SU-DHL-6 (cell line): ENCODE measurements around the gene COL24A1.

Experiments used
- H2AFZ ChIP-seq: fragments of 200-600 bp; sonication (generic); 2 replicates; pipeline ENCODE4 v1.6.1; 2014; ENCODE audit warnings: low read depth, mild to moderate bottlenecking, moderate library complexity, mixed read lengths, antibody characterized with exemption, low read length; ENCODE audit not compliant: severe bottlenecking
- H3F3A ChIP-seq: fragments of 200-600 bp; shearing (Covaris generic); 2 replicates; pipeline ENCODE4 v1.6.0; 2016; ENCODE audit warnings: antibody characterized with exemption, mild to moderate bottlenecking; ENCODE audit not compliant: insufficient read depth
- H3K27ac ChIP-seq: fragments of 200-600 bp; sonication (generic); 2 replicates; pipeline ENCODE4 v1.5.1; 2016; ENCODE audit warnings: low read depth, mild to moderate bottlenecking, low read length, moderate library complexity, mixed read lengths
- H3K27me3 ChIP-seq: fragments of 200-600 bp; sonication (generic), shearing (Covaris generic); 2 replicates; pipeline ENCODE4 v1.6.0; 2014; ENCODE audit warnings: mild to moderate bottlenecking, low read length
- H3K36me3 ChIP-seq: fragments of 200-600 bp; sonication (generic); 2 replicates; pipeline ENCODE4 v1.6.1; 2014; ENCODE audit warnings: mild to moderate bottlenecking, low read length, mixed read lengths
- H3K4me2 ChIP-seq: fragments of 300-600, 200-600 bp; shearing (Covaris generic), sonication (generic); 2 replicates; pipeline ENCODE4 v1.6.0; 2014; ENCODE audit warnings: low read length, low read depth, mild to moderate bottlenecking; ENCODE audit not compliant: poor library complexity, severe bottlenecking
- H3K4me3 ChIP-seq: fragments of 200-600 bp; sonication (generic); 2 replicates; pipeline ENCODE4 v1.5.1; 2014; ENCODE audit warnings: antibody characterized with exemption, low read length, mild to moderate bottlenecking, mixed read lengths; ENCODE audit not compliant: insufficient read depth, poor library complexity, severe bottlenecking
- H3K79me2 ChIP-seq: fragments of 200-600 bp; sonication (generic); 2 replicates; pipeline ENCODE4 v1.6.1; 2014; ENCODE audit warnings: mild to moderate bottlenecking, low read length, moderate library complexity; ENCODE audit not compliant: insufficient read depth
- H3K9ac ChIP-seq: fragments of 200-600 bp; sonication (generic); 2 replicates; pipeline ENCODE4 v1.7.0; 2014; ENCODE audit warnings: mild to moderate bottlenecking, low read length
- H3K9me2 ChIP-seq: fragments of 200-600 bp; sonication (generic); replicated peaks from 2 replicates; pipeline ENCODE4 v1.6.1; 2014; ENCODE audit warnings: low read length; ENCODE audit not compliant: insufficient read depth
- H3K9me3 ChIP-seq: fragments of 200-600 bp; sonication (generic); 2 replicates; pipeline ENCODE4 v1.6.1; 2014; ENCODE audit warnings: low read length, mixed read lengths; ENCODE audit not compliant: insufficient read depth
- H4K20me1 ChIP-seq: fragments of 200-600 bp; sonication (generic); 2 replicates; pipeline ENCODE4 v1.6.1; 2014; ENCODE audit warnings: low read depth, mild to moderate bottlenecking, antibody characterized with exemption, low read length, moderate library complexity, mixed read lengths
- EZH2phosphoT487 ChIP-seq: fragments of 200-600 bp; sonication (generic), shearing (Covaris generic); conservative IDR thresholded peaks from 2 replicates; pipeline ENCODE4 v1.6.1; 2018; ENCODE audit warnings: mild to moderate bottlenecking, antibody characterized with exemption, low read length, moderate library complexity, mixed read lengths
- TF ChIP-seq, protein P1 (sequence below): fragments of 200-600 bp; sonication (generic); IDR thresholded peaks from one replicate; pipeline ENCODE4 v1.5.1; 2017; ENCODE audit warnings: antibody characterized with exemption, mild to moderate bottlenecking, low read length, moderate library complexity; ENCODE audit not compliant: insufficient read depth, poor library complexity, severe bottlenecking

Gene COL24A1

DNA sequence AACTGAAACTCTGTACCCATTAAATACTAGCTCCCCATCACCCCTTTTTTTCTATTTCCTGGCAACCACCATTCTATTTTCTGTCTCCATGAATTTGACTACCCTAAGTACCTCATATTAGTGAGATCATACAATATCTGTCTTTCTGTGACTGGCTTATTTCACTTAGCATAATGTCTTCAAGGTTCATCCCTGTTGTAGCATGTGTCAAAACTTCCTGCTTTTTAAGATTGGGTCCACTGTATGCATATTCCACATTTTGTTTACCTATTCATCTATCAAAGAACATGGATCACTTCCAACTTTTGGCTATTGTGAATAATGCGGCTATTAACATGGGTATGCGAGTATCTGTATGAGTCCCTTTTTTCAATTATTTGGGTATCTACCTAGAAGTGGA, 266.7 kb downstream of the COL24A1 start:
- Histone ChIP-seq H3K4me3 (no peak overlapping the region), H3K27me3 (no peaks in the 10 kb centered on the region), H3K9me2 (no peaks in the 10 kb centered on the region), H3F3A (no peaks in the 10 kb centered on the region), H3K27ac (no peak overlapping the region), H2AFZ (no peak overlapping the region), H3K9me3 (no peaks in the 10 kb centered on the region), H3K4me2 (no peak overlapping the region), H4K20me1 (no peaks in the 10 kb centered on the region), H3K36me3 (no peaks in the 10 kb centered on the region), H3K79me2 (no peaks in the 10 kb centered on the region), H3K9ac (no peak overlapping the region)
- no peak for TF ChIP-seq EZH2phosphoT487
- TF ChIP-seq, protein P1, sequence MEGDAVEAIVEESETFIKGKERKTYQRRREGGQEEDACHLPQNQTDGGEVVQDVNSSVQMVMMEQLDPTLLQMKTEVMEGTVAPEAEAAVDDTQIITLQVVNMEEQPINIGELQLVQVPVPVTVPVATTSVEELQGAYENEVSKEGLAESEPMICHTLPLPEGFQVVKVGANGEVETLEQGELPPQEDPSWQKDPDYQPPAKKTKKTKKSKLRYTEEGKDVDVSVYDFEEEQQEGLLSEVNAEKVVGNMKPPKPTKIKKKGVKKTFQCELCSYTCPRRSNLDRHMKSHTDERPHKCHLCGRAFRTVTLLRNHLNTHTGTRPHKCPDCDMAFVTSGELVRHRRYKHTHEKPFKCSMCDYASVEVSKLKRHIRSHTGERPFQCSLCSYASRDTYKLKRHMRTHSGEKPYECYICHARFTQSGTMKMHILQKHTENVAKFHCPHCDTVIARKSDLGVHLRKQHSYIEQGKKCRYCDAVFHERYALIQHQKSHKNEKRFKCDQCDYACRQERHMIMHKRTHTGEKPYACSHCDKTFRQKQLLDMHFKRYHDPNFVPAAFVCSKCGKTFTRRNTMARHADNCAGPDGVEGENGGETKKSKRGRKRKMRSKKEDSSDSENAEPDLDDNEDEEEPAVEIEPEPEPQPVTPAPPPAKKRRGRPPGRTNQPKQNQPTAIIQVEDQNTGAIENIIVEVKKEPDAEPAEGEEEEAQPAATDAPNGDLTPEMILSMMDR = no peak

DNA sequence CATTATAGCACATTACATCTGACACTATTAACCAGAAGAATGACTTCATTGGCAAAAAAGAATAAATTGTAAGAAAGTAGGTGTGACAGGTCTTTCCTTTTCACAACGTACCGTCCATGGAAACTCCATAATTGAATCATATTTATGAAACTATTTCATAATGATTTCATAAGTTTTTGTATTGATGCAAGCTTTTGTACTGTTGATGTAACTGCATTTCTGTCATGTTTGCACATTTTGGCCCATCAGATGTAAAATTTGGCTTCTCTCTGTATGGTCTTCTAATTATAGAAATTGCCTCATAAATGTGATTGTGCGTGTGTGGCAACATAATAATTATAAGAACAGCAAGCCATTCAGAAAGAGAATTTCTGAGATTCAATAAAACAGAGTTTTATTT, 267.7 kb downstream of the COL24A1 start:
- H3K27me3 ChIP-seq = no peaks in the 10 kb centered on the region
- H3K9me2 ChIP-seq = no peaks in the 10 kb centered on the region
- H4K20me1 ChIP-seq = no peaks in the 10 kb centered on the region
- H2AFZ ChIP-seq = no peak overlapping the region
- H3K4me2 ChIP-seq = no peak overlapping the region
- no peak overlapping the region for H3K4me3 ChIP-seq
- H3K79me2 ChIP-seq = no peaks in the 10 kb centered on the region
- H3K36me3 ChIP-seq = no peaks in the 10 kb centered on the region
- no peak overlapping the region for H3K27ac ChIP-seq
- no peaks in the 10 kb centered on the region for H3F3A ChIP-seq
- H3K9me3 ChIP-seq = no peaks in the 10 kb centered on the region
- H3K9ac ChIP-seq = no peak overlapping the region
- TF ChIP-seq EZH2phosphoT487 = no peak
- TF ChIP-seq, protein P1 = no peak

DNA sequence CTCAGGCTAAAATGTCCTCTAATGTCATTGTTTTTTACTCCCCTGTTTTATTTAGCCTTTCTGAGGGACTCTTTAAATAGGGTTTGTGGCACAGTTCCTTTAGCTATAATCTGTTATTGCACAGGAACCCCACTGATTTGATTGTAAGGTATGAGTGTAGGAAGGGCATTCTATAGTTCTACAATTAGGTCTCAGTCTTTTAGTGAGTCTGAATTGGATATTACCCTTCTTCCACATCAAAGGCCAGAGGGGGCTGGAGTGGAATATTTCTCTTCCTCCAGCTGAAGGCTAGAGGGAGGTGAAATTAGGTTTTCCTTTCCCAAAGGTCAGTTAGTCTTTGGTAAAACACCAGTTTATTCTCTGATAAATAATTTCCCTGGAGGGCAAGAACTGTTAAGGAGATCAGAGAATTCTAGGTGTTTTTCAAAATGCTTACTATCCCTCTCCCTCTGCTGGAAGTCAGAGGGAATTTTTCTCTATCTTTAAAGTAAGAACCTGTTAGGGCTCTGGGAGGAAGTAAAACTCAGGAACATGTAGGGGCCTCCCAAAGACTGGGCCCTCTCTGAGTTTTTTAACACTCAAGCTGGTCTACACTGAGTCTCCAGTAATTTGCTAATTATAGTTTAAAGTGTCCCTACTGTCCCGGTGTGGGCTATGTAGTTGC, 272.1 kb downstream of the COL24A1 start:
- Histone ChIP-seq H3K9me3 (no peaks in the 10 kb centered on the region), H4K20me1 (no peaks in the 10 kb centered on the region), H3K27me3 (no peaks in the 10 kb centered on the region), H3K9ac (no peak overlapping the region), H3K36me3 (no peaks in the 10 kb centered on the region), H3K79me2 (no peaks in the 10 kb centered on the region), H3F3A (no peaks in the 10 kb centered on the region), H2AFZ (no peak overlapping the region), H3K4me2 (no peak overlapping the region), H3K27ac (no peak overlapping the region), H3K4me3 (no peak overlapping the region), H3K9me2 (no peaks in the 10 kb centered on the region)
- TF ChIP-seq, protein P1 = no peak
- TF ChIP-seq EZH2phosphoT487 = no peak

DNA sequence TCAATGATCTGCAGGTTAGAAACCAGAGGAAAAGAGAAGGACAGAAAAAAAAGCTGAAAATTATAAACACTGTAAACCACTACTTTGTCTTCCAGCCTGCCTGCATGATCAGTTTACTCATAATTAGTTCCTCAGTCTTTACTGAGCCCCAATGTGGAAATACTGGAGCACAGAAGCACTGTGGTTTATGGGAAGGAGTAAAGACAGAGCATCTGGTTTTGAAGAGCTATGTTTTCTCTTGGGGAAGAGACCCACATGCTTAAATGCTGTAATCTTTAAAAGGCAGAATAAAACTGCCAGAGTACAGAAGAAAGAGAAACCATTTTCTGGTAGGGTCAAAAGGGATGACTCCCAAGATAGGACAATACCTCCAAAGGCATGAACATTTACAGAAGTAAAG, 289.4 kb downstream of the COL24A1 start:
- no peak overlapping the region for H3K27ac ChIP-seq
- H3K4me2 ChIP-seq = no peak overlapping the region
- H3K36me3 ChIP-seq = no peaks in the 10 kb centered on the region
- H3K4me3 ChIP-seq = no peak overlapping the region
- H4K20me1 ChIP-seq = no peaks in the 10 kb centered on the region
- H3K79me2 ChIP-seq = no peaks in the 10 kb centered on the region
- no peaks in the 10 kb centered on the region for H3K27me3 ChIP-seq
- no peaks in the 10 kb centered on the region for H3K9me3 ChIP-seq
- no peak overlapping the region for H2AFZ ChIP-seq
- no peaks in the 10 kb centered on the region for H3K9me2 ChIP-seq
- H3K9ac ChIP-seq = no peak overlapping the region
- no peaks in the 10 kb centered on the region for H3F3A ChIP-seq
- TF ChIP-seq EZH2phosphoT487 = no peak
- TF ChIP-seq, protein P1 = no peak
